Activated B cell treated with CpG ODN at 0.5 μM for 24 hours (primary cell): Measurements from ENCODE around the gene SUN2. TPM values are rescaled to one million over a fixed set of nuclear protein-coding genes. Genes with fewer than 3 reads are reported as not detected.

Source experiments
- ATAC-seq: fragments of 200-7000 bp; cut with Tn5 transposase; one replicate; pipeline ENCODE4 v1.10.0; 2021; ENCODE audit warnings: low read depth, mild to moderate bottlenecking, moderate library complexity
- CTCF ChIA-PET: fragments of 350-600 bp; sonication (Branson Sonifier 250); formaldehyde crosslinking; loops from one replicate; lab custom pipeline; 2021; ENCODE audit warnings: antibody characterized with exemption; lab: Charles Lee
- POLR2A ChIA-PET: fragments of 350-600 bp; sonication (Branson Sonifier 250); formaldehyde crosslinking; loops from one replicate; lab custom pipeline; 2021; ENCODE audit warnings: antibody characterized with exemption; lab: Charles Lee
- DNase-seq: peaks from one replicate; pipeline ENCODE4 v3.0.0; 2022
- H3K27ac Mint-ChIP-seq: one replicate; pipeline ENCODE4 v1.8.0; 2020; ENCODE audit warnings: mixed read lengths
- H3K27me3 Mint-ChIP-seq: one replicate; pipeline ENCODE4 v1.8.0; 2021; ENCODE audit warnings: mixed read lengths
- H3K36me3 Mint-ChIP-seq: one replicate; pipeline ENCODE4 v1.8.0; 2021; ENCODE audit warnings: low read depth, mixed read lengths
- H3K4me1 Mint-ChIP-seq: one replicate; pipeline ENCODE4 v1.8.0; 2021; ENCODE audit warnings: mixed read lengths
- H3K4me3 Mint-ChIP-seq: one replicate; pipeline ENCODE4 v1.8.0; 2020; ENCODE audit warnings: mild to moderate bottlenecking, mixed read lengths
- H3K9me3 Mint-ChIP-seq: one replicate; pipeline ENCODE4 v1.8.0; 2020; ENCODE audit warnings: mixed read lengths
- CTCF ChIP-seq: fragments of 200-600 bp; IDR thresholded peaks from one replicate; pipeline ENCODE4 v1.8.0; 2022; ENCODE audit warnings: antibody characterized with exemption, mild to moderate bottlenecking
- intact Hi-C: fragments of 100-400 bp; cut with micrococcal nuclease; formaldehyde crosslinking; loops from one replicate; pipeline ENCODE4 v1.15.1; 2024
- total RNA-seq: library from RNA; stranded (reverse); gene quantifications from 2 replicates; pipeline ENCODE4 v1.2.3, GENCODE V29; 2022

SUN2 gene
- total RNA-seq, 1 donor from 2014 or later, result 146 TPM

GRCh38 chr22:38750638-38751037 lies 5.2 kb downstream of the SUN2 start:
- Mint-ChIP-seq H3K4me3 (no peak overlapping the region), H3K27ac (peak overlapping the region; percentile 99), H3K9me3 (no peaks in the 10 kb centered on the region), H3K27me3 (no peaks in the 10 kb centered on the region), H3K36me3 (peaks cover 69% of the 10 kb centered on the region), H3K4me1 (peaks cover 53% of the 10 kb centered on the region)
- ATAC-seq (no peak), DNase-seq (no peak)
- POLR2A ChIA-PET, result interaction anchor here (0.7 to 5.7 kb wide), 5 partner anchors 8 to 69 kb away, joined by 3 to 37 read pairs (median 12); partner anchors contain the start of genes GTPBP1 and TOMM22
- intact Hi-C loops, result no loop called here
- TF ChIP-seq CTCF, result no peak
- CTCF ChIA-PET, result interaction anchor here (2.0 kb wide), 1 partner anchor 17 kb away, joined by 6 read pairs; no protein-coding TSS in a partner anchor

GRCh38 chr22:38750104-38750503 lies 5.7 kb downstream of the SUN2 start:
- DNase-seq (no peak), ATAC-seq (no peak)
- Mint-ChIP-seq H3K36me3 (peaks cover 73% of the 10 kb centered on the region), H3K27ac (peak overlapping the region; percentile 65), H3K4me3 (no peak overlapping the region), H3K27me3 (no peaks in the 10 kb centered on the region), H3K9me3 (no peaks in the 10 kb centered on the region), H3K4me1 (peaks cover 52% of the 10 kb centered on the region)
- intact Hi-C loops, result no loop called here
- TF ChIP-seq CTCF, result no peak
- ChIA-PET CTCF (no interaction called here), POLR2A (interaction anchor here (0.7 to 5.7 kb wide), 2 partner anchors 17 to 45 kb away, joined by 3 to 37 read pairs; partner anchors contain the start of gene GTPBP1)

GRCh38 chr22:38748487-38749136 lies 7.2 kb downstream of the SUN2 start:
- Mint-ChIP-seq H3K27ac (peak overlapping the region; percentile 46), H3K36me3 (peaks cover 83% of the 10 kb centered on the region), H3K9me3 (no peaks in the 10 kb centered on the region), H3K27me3 (no peaks in the 10 kb centered on the region), H3K4me1 (peaks cover 41% of the 10 kb centered on the region), H3K4me3 (no peak overlapping the region)
- DNase-seq, result no peak
- no peak for ATAC-seq
- ChIA-PET POLR2A (interaction anchor here (1.6 kb wide), 1 partner anchor 14 kb away, joined by 6 read pairs; no protein-coding TSS in a partner anchor), CTCF (interaction anchor here (0.7 kb wide), 1 partner anchor 15 kb away, joined by 4 read pairs; no protein-coding TSS in a partner anchor)
- intact Hi-C loops, result no loop called here
- TF ChIP-seq CTCF, result no peak

- ATAC-seq (no peak), DNase-seq (no peak)
- ChIA-PET POLR2A (interaction anchor here (1.3 kb wide), 1 partner anchor 64 kb away, joined by 4 read pairs; the partner anchor contains the start of gene TOMM22), CTCF (no interaction called here)
- Mint-ChIP-seq H3K4me3 (no peak overlapping the region), H3K27ac (no peak overlapping the region), H3K9me3 (no peaks in the 10 kb centered on the region), H3K4me1 (peaks cover 15% of the 10 kb centered on the region), H3K27me3 (no peaks in the 10 kb centered on the region), H3K36me3 (peaks cover 87% of the 10 kb centered on the region)
- TF ChIP-seq CTCF, result no peak
- intact Hi-C loops, result no loop called here
Observed at GRCh38 chr22:38745676-38746460, 9.9 kb downstream of the SUN2 start.

GRCh38 chr22:38744981-38745380 lies 10.8 kb downstream of the SUN2 start:
- H3K27ac Mint-ChIP-seq, result peak overlapping the region; percentile 70
- H3K27me3 Mint-ChIP-seq, result no peaks in the 10 kb centered on the region
- ATAC-seq (no peak), DNase-seq (no peak)
- ChIA-PET POLR2A (interaction anchor here (1.3 kb wide), 1 partner anchor 63 kb away, joined by 4 read pairs; the partner anchor contains the start of gene TOMM22), CTCF (no interaction called here)
- H3K36me3 Mint-ChIP-seq, result peaks cover 91% of the 10 kb centered on the region
- H3K4me1 Mint-ChIP-seq, result peaks cover 7% of the 10 kb centered on the region
- H3K4me3 Mint-ChIP-seq, result no peak overlapping the region
- intact Hi-C loops, result no loop called here
- no peak for TF ChIP-seq CTCF
- no peaks in the 10 kb centered on the region for H3K9me3 Mint-ChIP-seq
